ENCODE data around the gene SPIRE2.

- TF ChIP-seq CTCF (IDR thresholded peaks at IDR 0.05; ENCODE audit: poor library complexity, severe bottlenecking) (no peak), REST (IDR thresholded peaks at IDR 0.05; ENCODE audit: borderline replicate concordance) (no peak), EP300 (conservative IDR thresholded peaks at IDR 0.05; ENCODE audit: poor library complexity, severe bottlenecking) (no peak), RAD21 (conservative IDR thresholded peaks at IDR 0.05) (no peak), POLR2AphosphoS5 (IDR thresholded peaks at IDR 0.05) (no peak), TAF1 (IDR thresholded peaks at IDR 0.05; ENCODE audit: low read depth) (no peak), MXI1 (conservative IDR thresholded peaks at IDR 0.05; ENCODE audit: poor library complexity, severe bottlenecking) (no peak), EZH2 (IDR thresholded peaks at IDR 0.05; ENCODE audit: borderline replicate concordance, insufficient read depth, low read length, poor library complexity, severe bottlenecking) (no peak)
These were observed 85.4 kb downstream of the SPIRE2 start for GRCh38 chr16:89913408-89914387.
